ENCODE data around the gene LTV1. TPM values are rescaled to one million over a fixed set of nuclear protein-coding genes. Genes with fewer than 3 reads are reported as not detected.
A peak's percentile ranks its signal among the peaks of the same experiment; 100 is the strongest.

The LTV1 gene
- total and polyA plus RNA-seq, 9 of the 15 experiments (the other 6 are each of a cell fraction or from before 2014, with no cell fraction given), result 57.9 to 162 (median 119) TPM

DNA sequence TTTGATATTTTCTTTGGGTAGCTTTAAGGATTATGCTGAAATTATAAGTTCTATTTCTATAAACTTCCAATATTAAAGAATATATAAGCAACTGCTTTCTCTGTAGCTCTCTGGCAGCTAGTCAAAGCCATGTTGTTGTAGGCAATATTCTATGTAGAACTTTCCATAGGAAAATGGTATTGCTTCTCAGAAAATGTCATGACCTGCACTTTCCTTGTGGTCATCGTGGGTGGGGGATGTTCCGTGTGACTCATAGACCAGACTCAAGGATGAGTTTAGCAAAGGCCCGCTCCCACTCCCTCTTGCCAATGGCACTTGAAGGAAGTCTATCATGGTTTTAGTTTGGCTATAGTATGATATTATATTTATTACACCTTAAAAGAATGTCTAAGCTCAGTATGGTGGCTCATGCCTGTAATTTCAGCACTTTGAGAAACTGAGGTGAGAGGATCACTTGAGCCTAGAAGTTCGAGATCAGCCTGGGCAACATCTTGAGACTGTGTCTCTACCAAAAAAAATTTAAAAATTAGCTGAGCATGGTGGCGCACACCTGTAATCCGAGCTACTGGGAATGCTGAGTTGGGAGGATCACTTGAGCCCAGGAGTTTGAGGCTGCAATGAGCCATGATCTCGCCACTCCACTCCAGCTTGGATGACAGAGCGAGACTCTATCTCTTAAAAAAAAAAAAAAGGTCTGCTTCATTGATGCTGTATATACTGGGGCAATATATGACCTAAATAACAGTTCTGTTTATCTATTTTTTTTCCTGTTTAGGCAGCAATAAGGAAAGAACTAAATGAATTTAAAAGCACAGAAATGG lies 36.6 kb upstream of the LTV1 start (continued):
- TF ChIP-seq ESRRA (IDR thresholded peaks at IDR 0.05; ENCODE audit: borderline replicate concordance, low read depth), result peak; percentile 88
- TF ChIP-seq SRSF7 (optimal IDR thresholded peaks at IDR 0.05; ENCODE audit: low read depth, low read length), result no peak
- no peak for TF ChIP-seq ILF3 (IDR thresholded peaks at IDR 0.05; ENCODE audit: borderline replicate concordance)
- TF ChIP-seq YBX1 (IDR thresholded peaks at IDR 0.05), result no peak
- no peak for TF ChIP-seq CSDE1 (IDR thresholded peaks at IDR 0.05)
- peak; percentile 64; the same call in 1 of the 2 replicates for TF ChIP-seq PML (IDR thresholded peaks at IDR 0.05; ENCODE audit: low read length)
- no peak for TF ChIP-seq ID3 (CRISPR knock-in tag; IDR thresholded peaks at IDR 0.05)
- TF ChIP-seq ID3 (tag; IDR thresholded peaks at IDR 0.05), result peak; percentile 92
- TF ChIP-seq ATF4 (CRISPR knock-in tag; IDR thresholded peaks at IDR 0.05), result peak; percentile 86
- peak; percentile 69; the same call in 1 of the 2 replicates for TF ChIP-seq ZFP1 (CRISPR knock-in tag; IDR thresholded peaks at IDR 0.05)
- TF ChIP-seq SETDB1 (IDR thresholded peaks at IDR 0.05; ENCODE audit: low read length), result no peak
- TF ChIP-seq, protein P1, sequence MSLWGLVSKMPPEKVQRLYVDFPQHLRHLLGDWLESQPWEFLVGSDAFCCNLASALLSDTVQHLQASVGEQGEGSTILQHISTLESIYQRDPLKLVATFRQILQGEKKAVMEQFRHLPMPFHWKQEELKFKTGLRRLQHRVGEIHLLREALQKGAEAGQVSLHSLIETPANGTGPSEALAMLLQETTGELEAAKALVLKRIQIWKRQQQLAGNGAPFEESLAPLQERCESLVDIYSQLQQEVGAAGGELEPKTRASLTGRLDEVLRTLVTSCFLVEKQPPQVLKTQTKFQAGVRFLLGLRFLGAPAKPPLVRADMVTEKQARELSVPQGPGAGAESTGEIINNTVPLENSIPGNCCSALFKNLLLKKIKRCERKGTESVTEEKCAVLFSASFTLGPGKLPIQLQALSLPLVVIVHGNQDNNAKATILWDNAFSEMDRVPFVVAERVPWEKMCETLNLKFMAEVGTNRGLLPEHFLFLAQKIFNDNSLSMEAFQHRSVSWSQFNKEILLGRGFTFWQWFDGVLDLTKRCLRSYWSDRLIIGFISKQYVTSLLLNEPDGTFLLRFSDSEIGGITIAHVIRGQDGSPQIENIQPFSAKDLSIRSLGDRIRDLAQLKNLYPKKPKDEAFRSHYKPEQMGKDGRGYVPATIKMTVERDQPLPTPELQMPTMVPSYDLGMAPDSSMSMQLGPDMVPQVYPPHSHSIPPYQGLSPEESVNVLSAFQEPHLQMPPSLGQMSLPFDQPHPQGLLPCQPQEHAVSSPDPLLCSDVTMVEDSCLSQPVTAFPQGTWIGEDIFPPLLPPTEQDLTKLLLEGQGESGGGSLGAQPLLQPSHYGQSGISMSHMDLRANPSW (CRISPR knock-in tag; IDR thresholded peaks at IDR 0.05), result no peak
- TF ChIP-seq, protein P2, sequence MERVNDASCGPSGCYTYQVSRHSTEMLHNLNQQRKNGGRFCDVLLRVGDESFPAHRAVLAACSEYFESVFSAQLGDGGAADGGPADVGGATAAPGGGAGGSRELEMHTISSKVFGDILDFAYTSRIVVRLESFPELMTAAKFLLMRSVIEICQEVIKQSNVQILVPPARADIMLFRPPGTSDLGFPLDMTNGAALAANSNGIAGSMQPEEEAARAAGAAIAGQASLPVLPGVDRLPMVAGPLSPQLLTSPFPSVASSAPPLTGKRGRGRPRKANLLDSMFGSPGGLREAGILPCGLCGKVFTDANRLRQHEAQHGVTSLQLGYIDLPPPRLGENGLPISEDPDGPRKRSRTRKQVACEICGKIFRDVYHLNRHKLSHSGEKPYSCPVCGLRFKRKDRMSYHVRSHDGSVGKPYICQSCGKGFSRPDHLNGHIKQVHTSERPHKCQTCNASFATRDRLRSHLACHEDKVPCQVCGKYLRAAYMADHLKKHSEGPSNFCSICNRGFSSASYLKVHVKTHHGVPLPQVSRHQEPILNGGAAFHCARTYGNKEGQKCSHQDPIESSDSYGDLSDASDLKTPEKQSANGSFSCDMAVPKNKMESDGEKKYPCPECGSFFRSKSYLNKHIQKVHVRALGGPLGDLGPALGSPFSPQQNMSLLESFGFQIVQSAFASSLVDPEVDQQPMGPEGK (CRISPR knock-in tag; IDR thresholded peaks at IDR 0.05; ENCODE audit: borderline replicate concordance), result no peak
- TF ChIP-seq MYNN (IDR thresholded peaks at IDR 0.05), result no peak
- TF ChIP-seq MYNN (CRISPR knock-in tag; IDR thresholded peaks at IDR 0.05), result no peak
- TF ChIP-seq CXXC5 (CRISPR knock-in tag; IDR thresholded peaks at IDR 0.05), result peak; percentile 82
- peak; percentile 75; the same call in 1 of the 2 replicates for TF ChIP-seq CBFB (CRISPR knock-in tag; IDR thresholded peaks at IDR 0.05)
- 0 out of 2 replicates have a peak, but pooled peaks have one; percentile 71 for TF ChIP-seq ZNF444 (CRISPR knock-in tag; IDR thresholded peaks at IDR 0.05)
- TF ChIP-seq SMAD1 (IDR thresholded peaks at IDR 0.05; ENCODE audit: low read depth, low read length, partially characterized antibody), result peak; percentile 44
- no peak for TF ChIP-seq SRF (CRISPR knock-in tag; IDR thresholded peaks at IDR 0.05)
- TF ChIP-seq FOXK1 (CRISPR knock-in tag; IDR thresholded peaks at IDR 0.05; ENCODE audit: borderline replicate concordance), result 0 out of 2 replicates have a peak, but pooled peaks have one; percentile 62
- TF ChIP-seq MIER1 (IDR thresholded peaks at IDR 0.05; ENCODE audit: low read depth), result no peak
- TF ChIP-seq ZNF589 (CRISPR knock-in tag; IDR thresholded peaks at IDR 0.05; ENCODE audit: low read depth), result peak; percentile 96
- peak; percentile 90 for TF ChIP-seq GTF2E2 (tag; IDR thresholded peaks at IDR 0.05)
